Measurements from ENCODE around the gene MID2. TPM values are rescaled to one million over a fixed set of nuclear protein-coding genes. Genes with fewer than 3 reads are reported as not detected.
A peak's percentile ranks its signal among the peaks of the same experiment; 100 is the strongest.
"Not testable (repeated sequence)": the region's sequence is repeated elsewhere in the genome, so short reads cannot be mapped to it uniquely, and the experiment has no call there.

The MID2 gene
- total and polyA plus RNA-seq, 2 donors: 1.4 to 2.0 TPM

DNA sequence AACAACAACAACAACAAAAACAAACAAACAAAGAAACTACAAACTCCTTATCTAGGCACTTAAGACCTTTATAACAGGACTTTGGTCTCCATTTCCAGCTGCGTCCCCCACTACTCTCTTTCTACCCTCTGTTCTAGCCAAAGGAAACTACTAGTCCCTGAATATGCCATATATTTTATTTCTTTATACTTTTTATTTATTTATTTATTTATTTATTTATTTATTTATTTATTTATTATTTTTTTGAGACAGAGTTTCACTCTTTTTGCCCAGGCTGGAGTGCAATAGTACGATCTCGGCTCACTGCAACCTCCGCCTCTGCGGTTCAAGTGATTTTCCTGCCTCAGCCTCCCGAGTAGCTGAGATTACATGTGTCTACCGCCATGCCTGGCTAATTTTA is 26.0 kb downstream of the MID2 start:
- not testable (repeated sequence) for H3K36me3 ChIP-seq (ENCODE audit: control insufficient read depth in 2 of 2, insufficient read depth in 2 of 2, low read length in 1 of 2); H3K4me1 ChIP-seq (ENCODE audit: control insufficient read depth in 2 of 2, insufficient read depth in 2 of 2, low read length in 2 of 2); H3K4me3 ChIP-seq (ENCODE audit: low read length in 2 of 2); H3K9me3 ChIP-seq (ENCODE audit: control insufficient read depth in 2 of 2, insufficient read depth in 1 of 2, low read length in 1 of 2); H3K27ac ChIP-seq (ENCODE audit: low read depth in 1 of 2, low read length in 1 of 2); DNase-seq (ENCODE audit: low read depth in 6 of 9, low spot score in 9 of 9); H3K27me3 ChIP-seq (ENCODE audit: control insufficient read depth in 2 of 2, insufficient read depth in 1 of 2, low read length in 1 of 2)
- 98% methylated on average over 7 of the region's 7 CpGs for WGBS

DNA sequence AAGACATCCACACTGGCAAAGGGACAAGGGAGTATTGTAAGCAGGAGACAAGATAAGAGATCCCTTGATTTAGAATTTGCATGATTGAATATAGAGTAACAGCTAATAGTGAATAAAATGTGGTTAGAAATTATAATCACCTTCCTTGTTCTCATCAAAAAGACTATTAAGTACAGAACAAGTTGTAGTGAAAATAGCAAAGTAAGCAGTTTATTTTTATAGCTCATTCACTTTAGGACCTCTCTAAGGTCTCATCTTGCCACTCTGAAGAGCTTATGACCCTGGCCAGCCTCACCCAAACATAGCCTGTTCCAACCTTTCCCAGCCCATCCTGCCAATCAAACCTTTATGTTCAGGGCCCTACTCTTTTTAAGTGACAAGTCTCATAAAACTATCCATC is 30.6 kb downstream of the MID2 start:
- Histone ChIP-seq H3K36me3 (ENCODE audit: control insufficient read depth in 2 of 2, insufficient read depth in 2 of 2, low read length in 1 of 2) (no peaks in the 10 kb centered on the region), H3K9me3 (ENCODE audit: control insufficient read depth in 2 of 2, insufficient read depth in 1 of 2, low read length in 1 of 2) (no peaks in the 10 kb centered on the region), H3K27ac (ENCODE audit: low read depth in 1 of 2, low read length in 1 of 2) (no peak overlapping the region), H3K27me3 (ENCODE audit: control insufficient read depth in 2 of 2, insufficient read depth in 1 of 2, low read length in 1 of 2) (no peaks in the 10 kb centered on the region), H3K4me1 (ENCODE audit: control insufficient read depth in 2 of 2, insufficient read depth in 2 of 2, low read length in 2 of 2) (no peaks in the 10 kb centered on the region), H3K4me3 (ENCODE audit: low read length in 2 of 2) (no peak overlapping the region)
- no peak for DNase-seq (ENCODE audit: low read depth in 6 of 9, low spot score in 9 of 9)

DNA sequence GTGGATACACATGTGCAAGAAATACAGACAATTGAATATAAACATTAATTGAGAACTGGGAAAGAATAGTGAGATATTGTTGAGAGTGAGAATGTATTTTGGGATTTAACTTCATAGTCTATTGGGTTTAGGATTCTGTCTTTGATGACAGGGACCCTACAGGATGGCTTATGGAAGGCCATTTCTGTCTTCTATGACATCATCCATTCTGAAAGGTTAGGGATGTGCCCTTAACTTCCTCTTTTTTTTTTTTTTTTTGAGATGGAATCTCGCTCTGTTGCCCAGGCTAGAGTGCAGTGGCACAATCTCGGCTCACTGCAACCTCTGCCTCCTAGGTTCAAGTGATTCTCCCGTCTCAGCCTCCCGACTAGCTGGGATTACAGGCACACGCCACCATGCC is 31.4 kb downstream of the MID2 start:
- H3K4me1 ChIP-seq (ENCODE audit: control insufficient read depth in 2 of 2, insufficient read depth in 2 of 2, low read length in 2 of 2); H3K9me3 ChIP-seq (ENCODE audit: control insufficient read depth in 2 of 2, insufficient read depth in 1 of 2, low read length in 1 of 2); DNase-seq (ENCODE audit: low read depth in 6 of 9, low spot score in 9 of 9); H3K36me3 ChIP-seq (ENCODE audit: control insufficient read depth in 2 of 2, insufficient read depth in 2 of 2, low read length in 1 of 2); H3K27me3 ChIP-seq (ENCODE audit: control insufficient read depth in 2 of 2, insufficient read depth in 1 of 2, low read length in 1 of 2); H3K27ac ChIP-seq (ENCODE audit: low read depth in 1 of 2, low read length in 1 of 2); H3K4me3 ChIP-seq (ENCODE audit: low read length in 2 of 2): not testable (repeated sequence)
- 94% methylated on average over 5 of the region's 5 CpGs for whole genome bisulfite sequencing

- Histone ChIP-seq H3K27me3 (ENCODE audit: control insufficient read depth in 2 of 2, insufficient read depth in 1 of 2, low read length in 1 of 2) (no peaks in the 10 kb centered on the region), H3K36me3 (ENCODE audit: control insufficient read depth in 2 of 2, insufficient read depth in 2 of 2, low read length in 1 of 2) (no peaks in the 10 kb centered on the region), H3K4me3 (ENCODE audit: low read length in 2 of 2) (no peak overlapping the region), H3K27ac (ENCODE audit: low read depth in 1 of 2, low read length in 1 of 2) (no peak overlapping the region), H3K4me1 (ENCODE audit: control insufficient read depth in 2 of 2, insufficient read depth in 2 of 2, low read length in 2 of 2) (no peaks in the 10 kb centered on the region), H3K9me3 (ENCODE audit: control insufficient read depth in 2 of 2, insufficient read depth in 1 of 2, low read length in 1 of 2) (no peaks in the 10 kb centered on the region)
- 95% methylated on average over 5 of the region's 5 CpGs for WGBS
- DNase-seq (ENCODE audit: low read depth in 6 of 9, low spot score in 9 of 9): no peak
Measured at GRCh38 chrX:107857837-107858236, 32.2 kb downstream of the MID2 start.

DNA sequence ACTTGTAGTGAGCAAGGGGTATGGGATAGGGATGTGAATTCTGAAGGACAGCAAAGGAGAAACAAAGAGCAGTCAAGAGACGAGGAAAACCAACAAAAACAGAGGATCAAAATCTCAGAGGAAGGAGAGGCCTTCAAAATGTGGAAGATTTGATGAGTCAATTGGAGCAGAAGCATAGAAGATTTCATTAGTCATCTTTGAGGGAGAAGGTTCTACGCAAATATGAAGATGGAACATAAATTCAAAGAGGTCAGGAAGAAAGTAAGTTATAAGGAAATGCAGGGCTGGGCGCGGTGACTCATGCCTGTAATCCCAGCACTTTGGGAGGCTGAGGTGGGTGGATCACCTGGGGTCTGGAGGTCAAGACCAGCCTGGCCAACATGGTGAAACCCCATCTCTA is 35.4 kb downstream of the MID2 start:
- no peak overlapping the region for H3K4me3 ChIP-seq (ENCODE audit: low read length in 2 of 2)
- no peaks in the 10 kb centered on the region for H3K27me3 ChIP-seq (ENCODE audit: control insufficient read depth in 2 of 2, insufficient read depth in 1 of 2, low read length in 1 of 2)
- no peaks in the 10 kb centered on the region for H3K4me1 ChIP-seq (ENCODE audit: control insufficient read depth in 2 of 2, insufficient read depth in 2 of 2, low read length in 2 of 2)
- no peak for DNase-seq (ENCODE audit: low read depth in 6 of 9, low spot score in 9 of 9)
- WGBS: 95% methylated on average over 4 of the region's 4 CpGs
- no peaks in the 10 kb centered on the region for H3K36me3 ChIP-seq (ENCODE audit: control insufficient read depth in 2 of 2, insufficient read depth in 2 of 2, low read length in 1 of 2)
- no peak overlapping the region for H3K27ac ChIP-seq (ENCODE audit: low read depth in 1 of 2, low read length in 1 of 2)
- no peaks in the 10 kb centered on the region for H3K9me3 ChIP-seq (ENCODE audit: control insufficient read depth in 2 of 2, insufficient read depth in 1 of 2, low read length in 1 of 2)

- Histone ChIP-seq H3K4me1 (ENCODE audit: control insufficient read depth in 2 of 2, insufficient read depth in 2 of 2, low read length in 2 of 2) (no peaks in the 10 kb centered on the region), H3K27ac (ENCODE audit: low read depth in 1 of 2, low read length in 1 of 2) (no peak overlapping the region), H3K9me3 (ENCODE audit: control insufficient read depth in 2 of 2, insufficient read depth in 1 of 2, low read length in 1 of 2) (no peaks in the 10 kb centered on the region), H3K36me3 (ENCODE audit: control insufficient read depth in 2 of 2, insufficient read depth in 2 of 2, low read length in 1 of 2) (no peaks in the 10 kb centered on the region), H3K27me3 (ENCODE audit: control insufficient read depth in 2 of 2, insufficient read depth in 1 of 2, low read length in 1 of 2) (no peaks in the 10 kb centered on the region), H3K4me3 (ENCODE audit: low read length in 2 of 2) (no peak overlapping the region)
- DNase-seq (ENCODE audit: low read depth in 6 of 9, low spot score in 9 of 9): no peak
- 92% methylated on average over 6 of the region's 6 CpGs for WGBS
Measured at GRCh38 chrX:107871136-107871535, 45.5 kb downstream of the MID2 start.

DNA sequence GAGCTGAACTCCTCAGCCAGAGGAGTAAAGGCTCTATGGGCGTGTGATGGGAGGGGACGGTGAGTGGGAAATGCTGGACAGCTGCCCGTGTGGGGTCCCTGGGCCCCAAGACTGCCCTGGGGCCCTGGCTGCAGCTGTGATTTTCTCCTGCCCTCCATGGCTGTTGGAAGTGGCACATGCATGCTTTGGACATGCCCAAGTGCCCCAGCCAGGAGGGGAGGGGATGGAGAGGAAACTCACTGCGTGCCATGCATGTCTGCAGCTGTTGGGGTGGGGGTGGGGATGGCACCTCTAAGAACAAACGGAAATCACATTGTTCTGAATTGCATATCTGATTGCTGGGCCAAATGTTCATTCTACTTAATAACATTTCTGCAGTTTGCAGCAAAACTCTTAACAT is 52.4 kb downstream of the MID2 start:
- no peaks in the 10 kb centered on the region for H3K4me1 ChIP-seq (ENCODE audit: control insufficient read depth in 2 of 2, insufficient read depth in 2 of 2, low read length in 2 of 2)
- H3K27me3 ChIP-seq (ENCODE audit: control insufficient read depth in 2 of 2, insufficient read depth in 1 of 2, low read length in 1 of 2): no peaks in the 10 kb centered on the region
- H3K27ac ChIP-seq (ENCODE audit: low read depth in 1 of 2, low read length in 1 of 2): no peak overlapping the region
- H3K36me3 ChIP-seq (ENCODE audit: control insufficient read depth in 2 of 2, insufficient read depth in 2 of 2, low read length in 1 of 2): no peaks in the 10 kb centered on the region
- no peak for DNase-seq (ENCODE audit: low read depth in 6 of 9, low spot score in 9 of 9)
- H3K9me3 ChIP-seq (ENCODE audit: control insufficient read depth in 2 of 2, insufficient read depth in 1 of 2, low read length in 1 of 2): no peaks in the 10 kb centered on the region
- no peak overlapping the region for H3K4me3 ChIP-seq (ENCODE audit: low read length in 2 of 2)
- WGBS: 84% methylated on average over 5 of the region's 5 CpGs

GRCh38 chrX:107880054-107880610 is 54.5 kb downstream of the MID2 start:
- H3K4me3 ChIP-seq (ENCODE audit: low read length in 2 of 2): no peak overlapping the region
- WGBS: 86% methylated on average over 5 of the region's 5 CpGs
- H3K9me3 ChIP-seq (ENCODE audit: control insufficient read depth in 2 of 2, insufficient read depth in 1 of 2, low read length in 1 of 2): no peaks in the 10 kb centered on the region
- H3K4me1 ChIP-seq (ENCODE audit: control insufficient read depth in 2 of 2, insufficient read depth in 2 of 2, low read length in 2 of 2): no peaks in the 10 kb centered on the region
- DNase-seq (ENCODE audit: low read depth in 6 of 9, low spot score in 9 of 9): no peak
- no peaks in the 10 kb centered on the region for H3K36me3 ChIP-seq (ENCODE audit: control insufficient read depth in 2 of 2, insufficient read depth in 2 of 2, low read length in 1 of 2)
- no peaks in the 10 kb centered on the region for H3K27me3 ChIP-seq (ENCODE audit: control insufficient read depth in 2 of 2, insufficient read depth in 1 of 2, low read length in 1 of 2)
- H3K27ac ChIP-seq (ENCODE audit: low read depth in 1 of 2, low read length in 1 of 2): no peak overlapping the region

DNA sequence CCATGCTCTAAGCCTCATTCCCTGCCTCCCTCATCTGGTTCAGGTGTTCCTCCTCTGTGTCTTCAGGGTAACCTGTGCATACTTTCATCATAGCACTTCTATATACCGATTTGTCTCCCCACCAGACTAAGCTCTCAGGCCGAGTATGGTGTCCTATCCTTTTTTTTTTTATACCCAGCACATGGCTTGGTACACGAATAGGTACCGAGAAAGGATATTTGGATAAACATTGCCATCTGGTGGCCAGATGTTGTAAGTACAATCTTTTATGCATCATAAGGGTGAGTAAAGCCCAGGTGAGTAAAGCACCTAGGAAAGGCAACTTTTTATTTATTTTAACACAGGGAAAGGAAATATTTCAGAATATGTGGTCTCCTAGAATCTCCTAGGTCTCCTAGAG is 68.4 kb downstream of the MID2 start:
- H3K36me3 ChIP-seq (ENCODE audit: control insufficient read depth in 2 of 2, insufficient read depth in 2 of 2, low read length in 1 of 2): no peaks in the 10 kb centered on the region
- WGBS: 24% methylated on average over 4 of the region's 4 CpGs
- no peaks in the 10 kb centered on the region for H3K4me1 ChIP-seq (ENCODE audit: control insufficient read depth in 2 of 2, insufficient read depth in 2 of 2, low read length in 2 of 2)
- H3K9me3 ChIP-seq (ENCODE audit: control insufficient read depth in 2 of 2, insufficient read depth in 1 of 2, low read length in 1 of 2): no peaks in the 10 kb centered on the region
- DNase-seq (ENCODE audit: low read depth in 6 of 9, low spot score in 9 of 9): peak in 8 of 9 donors; percentile 0 to 56 (median 6)
- no peaks in the 10 kb centered on the region for H3K27me3 ChIP-seq (ENCODE audit: control insufficient read depth in 2 of 2, insufficient read depth in 1 of 2, low read length in 1 of 2)
- H3K4me3 ChIP-seq (ENCODE audit: low read length in 2 of 2): no peak overlapping the region
- no peak overlapping the region for H3K27ac ChIP-seq (ENCODE audit: low read depth in 1 of 2, low read length in 1 of 2)

GRCh38 chrX:107902721-107903120 is 77.1 kb downstream of the MID2 start:
- Histone ChIP-seq H3K9me3 (ENCODE audit: control insufficient read depth in 2 of 2, insufficient read depth in 1 of 2, low read length in 1 of 2) (no peaks in the 10 kb centered on the region), H3K27me3 (ENCODE audit: control insufficient read depth in 2 of 2, insufficient read depth in 1 of 2, low read length in 1 of 2) (no peaks in the 10 kb centered on the region), H3K4me1 (ENCODE audit: control insufficient read depth in 2 of 2, insufficient read depth in 2 of 2, low read length in 2 of 2) (no peaks in the 10 kb centered on the region), H3K27ac (ENCODE audit: low read depth in 1 of 2, low read length in 1 of 2) (no peak overlapping the region), H3K36me3 (ENCODE audit: control insufficient read depth in 2 of 2, insufficient read depth in 2 of 2, low read length in 1 of 2) (no peaks in the 10 kb centered on the region), H3K4me3 (ENCODE audit: low read length in 2 of 2) (no peak overlapping the region)
- WGBS: 94% methylated on average over 6 of the region's 6 CpGs
- DNase-seq (ENCODE audit: low read depth in 6 of 9, low spot score in 9 of 9): no peak

Measured in thymus (tissue), 11 donors.